Measurements from ENCODE around the gene COA3. TPM values are rescaled to one million over a fixed set of nuclear protein-coding genes. Genes with fewer than 3 reads are reported as not detected.
"Not testable (repeated sequence)": the region's sequence is repeated elsewhere in the genome, so short reads cannot be mapped to it uniquely, and the experiment has no call there.

COA3 gene
- total RNA-seq, 4 donors from 2014 or later: 46.4 to 94.4 (median 80.3) TPM

DNA sequence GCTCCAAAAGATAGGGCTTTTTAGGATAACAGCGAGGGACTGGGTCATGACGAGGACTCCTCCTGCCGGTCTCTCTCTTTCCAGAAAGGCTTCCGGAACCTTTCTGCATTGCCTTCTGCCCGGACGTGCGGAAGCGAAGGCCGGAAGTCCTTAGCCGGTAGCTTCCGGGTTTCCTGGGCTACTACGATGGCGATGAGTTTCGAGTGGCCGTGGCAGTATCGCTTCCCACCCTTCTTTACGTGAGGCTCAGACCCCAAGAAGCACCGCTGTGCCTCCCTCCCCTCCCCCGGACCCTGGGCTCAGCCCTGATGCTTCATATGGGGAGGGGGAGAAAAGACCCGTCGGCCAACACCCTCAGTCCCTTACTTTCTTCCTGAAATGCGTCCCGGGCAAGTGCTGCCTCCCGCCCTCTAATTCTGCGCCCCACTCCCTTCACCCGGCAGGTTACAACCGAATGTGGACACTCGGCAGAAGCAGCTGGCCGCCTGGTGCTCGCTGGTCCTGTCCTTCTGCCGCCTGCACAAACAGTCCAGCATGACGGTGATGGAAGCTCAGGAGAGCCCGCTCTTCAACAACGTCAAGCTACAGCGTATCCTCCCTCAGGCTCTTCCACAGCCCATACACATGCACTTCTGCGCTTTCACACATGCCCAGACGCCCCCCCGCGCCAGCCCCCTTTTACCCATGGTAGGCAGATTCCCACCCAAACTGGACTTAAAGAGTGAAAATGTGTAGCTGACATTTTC, 25.0 kb downstream of the COA3 start, which contains the start of gene VPS25:
Gene VPS25 (plus strand): TSS at position 160 of the 746 bp plus-strand sequence. CDS start 27 bp downstream, at position 187.
- Histone ChIP-seq H3K4me3 (replicated peaks in 1 of 3) (peak within 1 kb of the TSS; percentile 23 to 96 (median 75)), H3K36me3 (peaks cover 19% of the 10 kb centered on the region in 2 donors), H3K4me1 (peaks cover 9 to 10% of the 10 kb centered on the region in 2 donors), H3K27me3 (no peaks in the 10 kb centered on the region), H3K27ac (peak within 1 kb of the TSS; percentile 38 to 66 (median 60)), H3K9me3 (no peaks in the 10 kb centered on the region)
- 1 to 2% methylated on average over 20 to 24 of the region's 39 CpGs for WGBS, 2 donors
- TF ChIP-seq, protein P1, sequence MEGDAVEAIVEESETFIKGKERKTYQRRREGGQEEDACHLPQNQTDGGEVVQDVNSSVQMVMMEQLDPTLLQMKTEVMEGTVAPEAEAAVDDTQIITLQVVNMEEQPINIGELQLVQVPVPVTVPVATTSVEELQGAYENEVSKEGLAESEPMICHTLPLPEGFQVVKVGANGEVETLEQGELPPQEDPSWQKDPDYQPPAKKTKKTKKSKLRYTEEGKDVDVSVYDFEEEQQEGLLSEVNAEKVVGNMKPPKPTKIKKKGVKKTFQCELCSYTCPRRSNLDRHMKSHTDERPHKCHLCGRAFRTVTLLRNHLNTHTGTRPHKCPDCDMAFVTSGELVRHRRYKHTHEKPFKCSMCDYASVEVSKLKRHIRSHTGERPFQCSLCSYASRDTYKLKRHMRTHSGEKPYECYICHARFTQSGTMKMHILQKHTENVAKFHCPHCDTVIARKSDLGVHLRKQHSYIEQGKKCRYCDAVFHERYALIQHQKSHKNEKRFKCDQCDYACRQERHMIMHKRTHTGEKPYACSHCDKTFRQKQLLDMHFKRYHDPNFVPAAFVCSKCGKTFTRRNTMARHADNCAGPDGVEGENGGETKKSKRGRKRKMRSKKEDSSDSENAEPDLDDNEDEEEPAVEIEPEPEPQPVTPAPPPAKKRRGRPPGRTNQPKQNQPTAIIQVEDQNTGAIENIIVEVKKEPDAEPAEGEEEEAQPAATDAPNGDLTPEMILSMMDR (IDR thresholded peaks at IDR 0.05): peak in 1 of 6 experiments; percentile 5
- TF ChIP-seq POLR2A (IDR thresholded peaks at IDR 0.05): peak in 1 of 2 donors; percentile 52
- intact Hi-C loops (cut with DNase I): no loop called here
- DNase-seq: peak; percentile 70 to 76

DNA sequence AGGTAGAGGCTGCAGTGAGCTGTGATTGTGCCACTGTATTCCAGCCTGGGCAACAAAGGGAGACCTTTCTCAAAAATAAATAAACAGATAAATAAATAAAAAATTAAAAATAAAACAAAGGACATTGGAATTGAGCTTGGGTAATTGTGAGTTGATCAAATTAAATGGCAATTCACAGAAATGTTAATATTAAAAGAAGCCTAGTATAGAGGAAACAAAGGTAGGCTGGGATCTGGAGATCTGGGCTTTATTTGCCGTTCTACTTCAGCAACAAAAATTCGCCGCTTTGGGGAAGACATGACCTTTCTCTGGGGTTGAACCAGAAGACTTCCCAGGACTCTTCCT, 25.6 kb downstream of the COA3 start:
- no peak for TF ChIP-seq POLR2A (IDR thresholded peaks at IDR 0.05)
- no peaks in the 10 kb centered on the region for H3K27me3 ChIP-seq

DNA sequence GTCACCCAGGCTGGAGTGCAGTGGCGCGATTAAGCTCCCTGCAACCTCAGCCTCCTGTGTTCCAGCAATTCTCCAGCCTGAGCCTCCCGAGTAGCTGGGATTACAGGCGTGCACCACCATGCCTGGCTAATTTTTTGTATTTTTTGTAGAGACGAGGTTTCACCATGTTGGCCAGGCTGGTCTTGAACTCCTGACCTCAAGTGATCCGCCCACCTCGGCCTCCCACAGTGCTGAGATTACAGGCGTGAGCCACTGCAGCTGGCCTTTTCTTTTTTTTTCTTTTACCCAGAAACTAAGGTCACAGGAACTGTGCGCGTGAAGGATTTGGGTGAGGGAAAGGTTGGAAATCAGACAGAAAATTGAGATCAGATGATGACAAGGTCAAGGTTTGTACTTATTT, 28.5 kb downstream of the COA3 start:
- 82 to 83% methylated on average over 10 of the region's 10 CpGs for WGBS, 2 donors
- not testable (repeated sequence) for H3K9me3 ChIP-seq; H3K36me3 ChIP-seq; H3K4me3 ChIP-seq (replicated peaks in 1 of 3); DNase-seq; H3K27ac ChIP-seq; H3K27me3 ChIP-seq; H3K4me1 ChIP-seq
- intact Hi-C loops (cut with DNase I): loop anchor here (10.0 kb wide), 1 partner anchor 195 kb away; the partner anchor contains the start of gene PSMC3IP

More for the DNA sequence above, 25.6 kb downstream of the COA3 start:
- Histone ChIP-seq H3K27ac (peak overlapping the region in 2 of 3 donors; percentile 60 to 66), H3K4me1 (peaks cover 9 to 10% of the 10 kb centered on the region in 2 donors), H3K9me3 (no peaks in the 10 kb centered on the region), H3K36me3 (peaks cover 13 to 18% of the 10 kb centered on the region in 2 donors), H3K4me3 (replicated peaks in 1 of 3) (peak overlapping the region in 2 of 3 donors; percentile 75 to 96)
- intact Hi-C loops (cut with DNase I): no loop called here
- WGBS, 2 donors: 8 to 17% methylated on average over 3 of the region's 3 CpGs
- no peak for DNase-seq

DNA sequence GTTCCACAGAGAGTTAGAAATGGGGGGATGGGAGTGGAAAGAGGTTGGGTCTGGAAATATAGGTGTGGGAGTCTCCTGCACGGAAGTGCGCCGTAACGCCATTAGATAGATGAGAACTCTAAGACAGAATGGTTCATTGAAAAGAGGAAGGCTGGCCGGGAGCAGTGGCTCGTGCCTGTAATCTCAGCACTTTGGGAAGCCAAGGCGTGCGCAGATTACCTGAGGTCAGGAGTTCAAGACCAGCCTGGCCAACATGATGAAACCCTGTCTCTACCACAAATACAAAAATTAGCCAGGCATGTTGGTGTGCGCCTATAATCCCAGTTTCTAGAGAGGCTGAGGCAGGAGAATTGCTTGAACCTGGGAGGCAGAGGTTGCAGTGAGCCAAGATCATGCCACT, 30.5 kb downstream of the COA3 start:
- intact Hi-C loops (cut with DNase I): loop anchor here (10.0 kb wide), 1 partner anchor 193 kb away; the partner anchor contains the start of gene PSMC3IP

DNA sequence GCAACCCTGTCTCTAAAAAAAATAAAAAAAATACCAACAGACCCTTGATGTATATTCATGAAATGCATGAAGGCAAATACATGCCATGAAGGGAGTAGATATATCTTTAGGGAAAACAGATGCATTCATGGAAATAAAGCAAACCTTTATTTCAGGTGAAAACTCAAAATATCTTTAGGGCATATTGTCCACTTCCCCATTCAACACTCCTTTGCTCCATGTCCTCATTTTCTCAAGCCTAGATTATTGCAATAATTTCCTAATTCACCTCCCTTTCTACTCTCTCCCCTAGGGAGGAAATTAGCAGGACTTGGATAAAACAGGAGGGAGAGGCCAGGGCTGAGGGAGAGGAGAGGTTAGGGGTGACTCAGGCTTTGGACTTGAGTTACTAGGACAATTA, 31.0 kb downstream of the COA3 start:
- H3K9me3 ChIP-seq: no peaks in the 10 kb centered on the region
- peaks cover 0 to under 1% of the 10 kb centered on the region in 2 donors for H3K4me1 ChIP-seq
- no peaks in the 10 kb centered on the region for H3K36me3 ChIP-seq
- H3K27ac ChIP-seq: no peak overlapping the region
- TF ChIP-seq, protein P1 (IDR thresholded peaks at IDR 0.05): no peak
- no peak for TF ChIP-seq POLR2A (IDR thresholded peaks at IDR 0.05)
- H3K27me3 ChIP-seq: no peaks in the 10 kb centered on the region
- H3K4me3 ChIP-seq (replicated peaks in 1 of 3): no peak overlapping the region
- no peak for DNase-seq
- intact Hi-C loops (cut with DNase I): loop anchor here (10.0 kb wide), 1 partner anchor 193 kb away; the partner anchor contains the start of gene PSMC3IP

More for the DNA sequence above, 30.5 kb downstream of the COA3 start:
- not testable (repeated sequence) for H3K27me3 ChIP-seq; H3K4me3 ChIP-seq (replicated peaks in 1 of 3); DNase-seq; H3K27ac ChIP-seq; H3K36me3 ChIP-seq; H3K4me1 ChIP-seq; H3K9me3 ChIP-seq
- 75 to 79% methylated on average over 9 of the region's 9 CpGs for WGBS, 2 donors

DNA sequence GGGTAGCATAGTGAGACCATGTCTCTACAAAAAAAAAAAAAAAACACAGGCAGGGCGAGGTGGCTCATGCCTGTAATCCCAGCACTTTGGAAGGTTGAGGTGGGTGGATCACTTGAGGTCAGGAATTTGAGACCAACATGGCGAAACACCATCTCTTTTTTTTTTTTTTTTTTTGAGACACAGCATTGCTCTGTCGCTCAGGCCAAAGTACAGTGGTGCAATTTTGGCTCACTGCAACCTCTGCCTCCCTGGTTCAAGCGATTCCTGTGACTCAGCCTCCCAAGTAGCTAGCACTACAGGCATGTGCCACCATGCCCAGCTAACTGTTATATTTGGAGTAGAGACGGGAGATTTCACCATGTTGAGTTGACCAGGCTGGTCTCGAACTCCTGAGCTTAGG, 32.4 kb downstream of the COA3 start:
- H3K36me3 ChIP-seq: no peaks in the 10 kb centered on the region
- 82 to 86% methylated on average over 4 to 6 of the region's 6 CpGs for WGBS, 2 donors
- H3K4me3 ChIP-seq (replicated peaks in 1 of 3): no peak overlapping the region
- intact Hi-C loops (cut with DNase I): loop anchor here (10.0 kb wide), 1 partner anchor 191 kb away; the partner anchor contains the start of gene PSMC3IP
- peaks cover 5% of the 10 kb centered on the region in 2 donors for H3K4me1 ChIP-seq
- TF ChIP-seq POLR2A (IDR thresholded peaks at IDR 0.05): no peak
- TF ChIP-seq, protein P1 (IDR thresholded peaks at IDR 0.05): no peak
- no peaks in the 10 kb centered on the region for H3K27me3 ChIP-seq
- H3K27ac ChIP-seq: no peak overlapping the region
- no peak for DNase-seq
- no peaks in the 10 kb centered on the region for H3K9me3 ChIP-seq
